IPS DF 4.7 (cell line): ENCODE results near the gene DMWD.
"Not testable (repeated sequence)": the region's sequence is repeated elsewhere in the genome, so short reads cannot be mapped to it uniquely, and the experiment has no call there.

Source experiments
- DNase-seq: peaks from one replicate; pipeline ENCODE4 v3.0.0-alpha.2; 2013; ENCODE audit warnings: low spot score; ENCODE audit errors: extremely low read depth

Gene DMWD

GRCh38 chr19:45753548-45753947 lies 39.1 kb downstream of the DMWD start:
- DNase-seq, result no peak

DNA sequence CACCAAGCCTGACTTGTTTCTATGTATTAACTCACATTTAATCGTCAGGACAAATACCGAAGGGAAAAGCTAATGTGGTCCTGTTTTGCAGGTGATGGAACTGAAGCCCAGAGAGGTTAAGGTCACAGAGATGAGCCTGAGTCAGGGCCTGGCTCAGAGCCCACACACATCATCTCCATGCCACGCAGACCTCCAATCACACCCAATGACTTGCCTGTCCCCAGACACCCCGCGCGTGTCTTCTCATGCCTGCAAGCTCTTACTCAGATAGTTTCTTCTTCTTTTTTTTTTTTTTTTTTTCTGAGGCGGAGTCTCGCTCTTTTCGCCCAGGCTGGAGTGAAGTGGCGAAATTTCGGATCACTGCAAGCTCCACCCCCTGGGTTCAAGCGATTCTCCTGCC lies 40.0 kb downstream of the DMWD start:
- DNase-seq, result no peak

GRCh38 chr19:45751483-45751882 lies 41.2 kb downstream of the DMWD start:
- DNase-seq, result not testable (repeated sequence)

DNA sequence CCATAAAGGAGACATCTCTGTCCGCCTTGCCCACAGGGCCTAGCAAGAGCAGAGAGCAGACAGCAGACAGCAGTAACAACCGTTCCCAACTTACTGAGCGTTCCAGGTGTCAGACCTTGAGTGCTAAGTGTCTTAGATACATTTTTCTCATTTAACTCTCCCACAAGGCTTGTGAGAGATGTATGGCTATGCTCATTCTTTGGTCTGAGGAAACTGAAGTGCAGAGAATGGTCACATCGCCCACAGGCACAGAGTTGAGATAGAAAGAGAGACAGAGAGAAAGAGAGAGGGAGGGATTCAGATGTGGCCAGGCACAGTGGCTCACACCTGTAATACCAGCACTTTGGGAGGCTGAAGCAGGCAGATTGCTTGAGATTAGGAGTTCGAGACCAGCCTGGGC lies 45.1 kb downstream of the DMWD start:
- no peak for DNase-seq

GRCh38 chr19:45746866-45747265 lies 45.8 kb downstream of the DMWD start:
- no peak for DNase-seq

- no peak for DNase-seq
These were observed 47.0 kb downstream of the DMWD start for GRCh38 chr19:45745606-45746005.

DNA sequence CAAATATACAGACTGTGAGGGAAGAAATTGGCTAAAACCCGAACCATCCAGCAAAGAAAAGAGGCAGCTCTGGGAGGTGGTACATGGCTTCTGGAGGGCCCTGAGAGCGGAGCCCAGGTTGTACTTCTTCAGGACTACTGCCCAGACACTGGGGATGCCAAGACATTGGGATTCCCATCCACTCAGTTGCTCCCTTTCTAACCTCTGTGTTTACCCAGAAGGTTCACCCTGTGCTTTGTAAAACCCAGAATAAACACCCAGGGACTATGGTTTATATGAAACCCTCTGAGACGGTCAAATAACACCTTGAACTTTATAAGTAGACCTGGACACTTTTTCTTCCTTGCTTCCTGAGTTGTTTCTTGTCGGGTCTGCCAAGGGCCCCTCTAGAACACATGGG lies 49.7 kb downstream of the DMWD start:
- no peak for DNase-seq

DNA sequence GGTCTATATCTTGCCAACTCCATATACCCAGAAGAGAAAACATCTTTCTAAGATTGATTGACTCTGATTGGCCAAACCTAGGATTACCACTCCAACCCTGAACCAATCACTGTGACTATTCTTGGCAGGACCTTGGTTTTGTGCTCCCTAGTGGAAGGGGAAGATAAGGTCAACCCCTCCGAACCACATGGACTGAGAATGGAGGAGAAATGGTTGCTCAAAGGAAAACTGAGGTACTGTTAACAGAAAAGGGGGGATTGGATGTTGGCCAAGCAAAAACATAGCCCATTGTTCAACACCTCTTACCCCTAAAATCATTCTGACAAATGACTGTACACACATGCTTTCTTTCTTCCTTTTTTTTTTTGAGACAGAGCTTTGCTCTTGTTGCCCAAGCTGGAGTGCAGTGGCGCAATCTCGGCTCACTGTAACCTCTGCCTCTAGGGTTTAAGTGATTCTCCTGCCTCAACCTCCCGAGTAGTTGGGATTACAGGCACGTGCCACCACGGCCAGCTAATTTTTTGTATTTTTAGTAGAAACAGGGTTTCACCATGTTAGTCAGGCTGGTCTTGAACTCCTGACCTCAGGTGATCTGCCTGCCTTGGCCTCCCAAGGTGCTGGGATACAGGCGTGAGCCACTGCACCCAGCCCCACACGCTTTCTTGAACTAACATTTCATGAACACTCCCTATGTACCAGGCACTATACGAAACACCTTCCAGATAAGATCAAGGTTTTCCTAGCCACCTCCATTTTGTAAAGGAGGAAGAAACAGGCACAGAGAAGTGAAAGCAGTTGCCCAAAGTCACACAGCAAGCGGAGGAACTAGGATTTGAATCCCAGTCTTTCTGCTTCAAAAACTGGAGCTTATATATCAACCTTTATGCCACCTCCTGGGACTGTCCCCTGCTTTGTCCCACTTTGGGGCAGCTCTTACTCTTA lies 52.9 kb downstream of the DMWD start:
- DNase-seq, result no peak

GRCh38 chr19:45733160-45733810 lies 59.4 kb downstream of the DMWD start, which contains the start of gene MEIOSIN:
TSS of gene MEIOSIN (plus strand) at chr19:45733439. CDS start at chr19:45735377, 1,938 bp downstream.
- no peak for DNase-seq
